PC-9 (cell line): Measurements from ENCODE around the gene OSBPL3. TPM values are rescaled to one million over a fixed set of nuclear protein-coding genes. Genes with fewer than 3 reads are reported as not detected.

Source experiments
- BruUV-seq: library from RNA; stranded (reverse); fragments of 400-500 nt; replicated peaks from 2 replicates; lab custom pipeline; 2021; lab: Mats Ljungman, UMichigan
- CTCF ChIA-PET: fragments of 300-600 bp; sonication (Branson Sonifier 250); formaldehyde crosslinking; loops from one replicate; lab custom pipeline; 2022; ENCODE audit warnings: antibody characterized with exemption; lab: Charles Lee
- POLR2A ChIA-PET: fragments of 300-600 bp; sonication (Branson Sonifier 250); formaldehyde crosslinking; loops from one replicate; lab custom pipeline; 2022; ENCODE audit warnings: antibody characterized with exemption; ENCODE audit not compliant: unreplicated experiment; lab: Charles Lee
- DNase-seq, 2 experiments: peaks; one replicate each; pipeline versions ENCODE4 v3.0.0 to v3.0.0-alpha.2; 2015 to 2022; ENCODE audit warnings: mixed read lengths in 1 of 2
- H2AFZ ChIP-seq: fragments of 200-600 bp; sonication (generic); 2 replicates; pipeline ENCODE4 v1.8.1; 2017; ENCODE audit warnings: antibody characterized with exemption
- H3F3A ChIP-seq: fragments of 200-600 bp; sonication (generic); 2 replicates; pipeline ENCODE4 v1.8.1; 2017; ENCODE audit warnings: antibody characterized with exemption, mild to moderate bottlenecking, low read depth; ENCODE audit not compliant: insufficient read depth
- H3K27ac ChIP-seq: fragments of 200-600 bp; sonication (generic); 2 replicates; pipeline ENCODE4 v1.6.1; 2016; ENCODE audit warnings: mixed run types
- H3K27me3 ChIP-seq: fragments of 200-600 bp; sonication (generic); 2 replicates; pipeline ENCODE4 v1.6.1; 2016; ENCODE audit warnings: low read depth, mixed run types; ENCODE audit not compliant: insufficient read depth
- H3K36me3 ChIP-seq: fragments of 200-600 bp; sonication (generic); 2 replicates; pipeline ENCODE4 v1.6.1; 2016; ENCODE audit warnings: low read depth, mixed run types
- H3K4me1 ChIP-seq: fragments of 200-600 bp; sonication (generic); replicated peaks from 2 replicates; pipeline ENCODE4 v1.6.1; 2016; ENCODE audit warnings: mixed run types; ENCODE audit not compliant: insufficient read depth
- H3K4me2 ChIP-seq: fragments of 200-600 bp; sonication (generic); 2 replicates; pipeline ENCODE4 v1.6.1; 2017; ENCODE audit warnings: mixed run types
- H3K4me3 ChIP-seq: fragments of 200-600 bp; sonication (generic); 2 replicates; pipeline ENCODE4 v1.6.1; 2016; ENCODE audit warnings: mixed run types
- H3K79me2 ChIP-seq: fragments of 200-600 bp; sonication (generic); 2 replicates; pipeline ENCODE4 v1.6.1; 2017; ENCODE audit warnings: low read depth, mixed run types
- H3K9me2 ChIP-seq: fragments of 200-600 bp; sonication (generic); 2 replicates; pipeline ENCODE4 v1.8.1; 2017; ENCODE audit warnings: mild to moderate bottlenecking; ENCODE audit not compliant: insufficient read depth
- H3K9me3 ChIP-seq: fragments of 200-600 bp; sonication (generic); 2 replicates; pipeline ENCODE4 v1.8.1; 2016; ENCODE audit warnings: low read depth; ENCODE audit not compliant: insufficient read depth
- H4K20me1 ChIP-seq: fragments of 200-600 bp; sonication (generic); 2 replicates; pipeline ENCODE4 v1.8.1; 2017; ENCODE audit not compliant: insufficient read depth
- EZH2 ChIP-seq: fragments of 200-600 bp; sonication (generic); IDR thresholded peaks from 2 replicates; pipeline ENCODE4 v1.8.0; 2017; ENCODE audit warnings: antibody characterized with exemption, low read depth
- intact Hi-C: fragments of 100-400 bp; cut with micrococcal nuclease; formaldehyde crosslinking; loops from one replicate; pipeline ENCODE4 v1.10.0; 2022; ENCODE audit not compliant: unreplicated experiment
- total RNA-seq: library from RNA; stranded (reverse); gene quantifications from 2 replicates; pipeline ENCODE4 v1.2.3, GENCODE V29; 2021
- TF ChIP-seq, protein P1 (sequence below): fragments of 200-600 bp; sonication (generic); conservative IDR thresholded peaks from 2 replicates; pipeline ENCODE4 v1.6.1; 2017; ENCODE audit warnings: mixed run types, antibody characterized with exemption, mild to moderate bottlenecking, moderate library complexity

The OSBPL3 gene
- total RNA-seq, 1 experiment from 2014 or later: 87.6 TPM

DNA sequence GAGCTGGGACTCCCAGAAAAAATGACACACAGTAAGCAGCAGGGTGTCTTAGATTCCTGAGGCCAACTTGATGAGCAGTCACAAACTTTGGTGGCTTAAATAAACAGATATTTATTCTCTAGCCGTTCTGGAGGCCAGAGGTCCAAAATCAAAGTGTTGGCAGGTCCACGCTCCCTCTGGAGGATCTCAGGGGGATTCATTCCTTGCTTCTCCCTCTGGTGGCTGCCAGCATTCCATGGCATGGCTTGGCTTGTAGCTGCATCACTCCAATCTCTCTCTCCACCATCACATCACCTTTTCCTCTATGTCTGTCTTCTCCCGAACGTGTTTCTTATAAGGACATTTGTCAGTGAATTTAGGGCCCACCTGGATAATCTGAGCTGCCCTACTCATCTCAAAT lies 98.4 kb downstream of the OSBPL3 start:
- Histone ChIP-seq H3K9me2 (no peaks in the 10 kb centered on the region), H3K4me2 (no peak overlapping the region), H3F3A (no peaks in the 10 kb centered on the region), H3K4me3 (no peak overlapping the region), H3K79me2 (no peaks in the 10 kb centered on the region), H3K27ac (no peak overlapping the region), H3K4me1 (0 out of 2 replicates have a peak, but pooled peaks cover 10% of the 10 kb centered on the region), H3K27me3 (no peaks in the 10 kb centered on the region), H4K20me1 (no peaks in the 10 kb centered on the region), H3K36me3 (no peaks in the 10 kb centered on the region), H3K9me3 (no peaks in the 10 kb centered on the region), H2AFZ (no peak overlapping the region)
- DNase-seq: no peak
- no peak for TF ChIP-seq EZH2
- TF ChIP-seq, protein P1, sequence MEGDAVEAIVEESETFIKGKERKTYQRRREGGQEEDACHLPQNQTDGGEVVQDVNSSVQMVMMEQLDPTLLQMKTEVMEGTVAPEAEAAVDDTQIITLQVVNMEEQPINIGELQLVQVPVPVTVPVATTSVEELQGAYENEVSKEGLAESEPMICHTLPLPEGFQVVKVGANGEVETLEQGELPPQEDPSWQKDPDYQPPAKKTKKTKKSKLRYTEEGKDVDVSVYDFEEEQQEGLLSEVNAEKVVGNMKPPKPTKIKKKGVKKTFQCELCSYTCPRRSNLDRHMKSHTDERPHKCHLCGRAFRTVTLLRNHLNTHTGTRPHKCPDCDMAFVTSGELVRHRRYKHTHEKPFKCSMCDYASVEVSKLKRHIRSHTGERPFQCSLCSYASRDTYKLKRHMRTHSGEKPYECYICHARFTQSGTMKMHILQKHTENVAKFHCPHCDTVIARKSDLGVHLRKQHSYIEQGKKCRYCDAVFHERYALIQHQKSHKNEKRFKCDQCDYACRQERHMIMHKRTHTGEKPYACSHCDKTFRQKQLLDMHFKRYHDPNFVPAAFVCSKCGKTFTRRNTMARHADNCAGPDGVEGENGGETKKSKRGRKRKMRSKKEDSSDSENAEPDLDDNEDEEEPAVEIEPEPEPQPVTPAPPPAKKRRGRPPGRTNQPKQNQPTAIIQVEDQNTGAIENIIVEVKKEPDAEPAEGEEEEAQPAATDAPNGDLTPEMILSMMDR: no peak
- intact Hi-C loops: no loop called here
- CTCF ChIA-PET: interaction anchor here (0.6 kb wide), 2 partner anchors 70 to 1167 kb away, joined by 3 to 13 read pairs; no protein-coding TSS in a partner anchor
- POLR2A ChIA-PET: no interaction called here
- BruUV-seq: no TSS peak

DNA sequence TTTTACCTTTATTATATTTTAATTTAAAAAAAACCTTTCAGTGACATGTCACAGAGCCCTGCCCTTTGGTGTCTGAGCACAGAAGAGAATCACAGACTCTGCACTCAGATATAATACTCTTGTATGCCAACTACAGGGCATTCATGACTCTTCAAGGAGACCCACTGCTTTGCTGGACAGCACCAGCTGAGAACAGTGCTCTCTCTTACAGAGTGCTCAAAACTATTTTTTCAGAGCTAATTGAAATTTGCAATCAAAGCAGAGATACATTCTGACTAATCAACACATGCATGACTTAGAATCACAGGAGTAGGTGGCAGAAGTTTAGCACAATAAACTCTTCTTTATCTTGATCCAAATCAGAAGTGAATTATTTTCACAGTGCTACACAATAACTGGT lies 99.1 kb downstream of the OSBPL3 start:
- H3K27me3 ChIP-seq: no peaks in the 10 kb centered on the region
- TF ChIP-seq, protein P1: no peak
- no peak for TF ChIP-seq EZH2
- H3K27ac ChIP-seq: no peak overlapping the region
- H3K4me2 ChIP-seq: no peak overlapping the region
- no peaks in the 10 kb centered on the region for H3K36me3 ChIP-seq
- no peaks in the 10 kb centered on the region for H3F3A ChIP-seq
- no peaks in the 10 kb centered on the region for H3K9me3 ChIP-seq
- DNase-seq: no peak
- H3K79me2 ChIP-seq: no peaks in the 10 kb centered on the region
- 0 out of 2 replicates have a peak, but pooled peaks cover 10% of the 10 kb centered on the region for H3K4me1 ChIP-seq
- intact Hi-C loops: no loop called here
- H3K9me2 ChIP-seq: no peaks in the 10 kb centered on the region
- no peaks in the 10 kb centered on the region for H4K20me1 ChIP-seq
- H3K4me3 ChIP-seq: no peak overlapping the region
- no TSS peak for BruUV-seq
- CTCF ChIA-PET: no interaction called here
- no peak overlapping the region for H2AFZ ChIP-seq
- POLR2A ChIA-PET: interaction anchor here (0.5 kb wide), 1 partner anchor 98 kb away, joined by 4 read pairs; no protein-coding TSS in a partner anchor

DNA sequence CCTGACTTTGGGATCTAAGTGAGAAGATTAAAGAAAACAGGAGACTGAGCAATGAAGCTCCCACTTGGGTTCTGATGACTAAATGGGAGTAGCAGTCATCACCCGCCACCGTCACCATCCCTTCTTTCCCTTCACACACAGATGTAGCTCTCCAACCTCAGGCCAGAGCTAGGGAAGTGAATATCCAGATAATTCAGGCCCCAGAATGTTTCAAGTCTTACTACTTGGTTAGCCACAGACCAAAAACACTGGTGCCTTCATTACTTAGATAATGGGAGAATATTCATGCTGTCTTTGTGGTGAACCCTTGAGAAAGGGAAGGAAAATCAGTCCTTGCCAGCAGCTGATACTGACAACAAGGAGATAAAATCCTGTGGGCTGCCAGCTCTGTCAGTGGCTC lies 100.7 kb downstream of the OSBPL3 start:
- no peaks in the 10 kb centered on the region for H4K20me1 ChIP-seq
- intact Hi-C loops: no loop called here
- H3F3A ChIP-seq: no peaks in the 10 kb centered on the region
- ChIA-PET POLR2A (no interaction called here), CTCF (interaction anchor here (0.6 kb wide), 1 partner anchor 63 kb away, joined by 4 read pairs; no protein-coding TSS in a partner anchor)
- no peak for TF ChIP-seq EZH2
- TF ChIP-seq, protein P1: no peak
- H3K79me2 ChIP-seq: no peaks in the 10 kb centered on the region
- H3K36me3 ChIP-seq: no peaks in the 10 kb centered on the region
- H2AFZ ChIP-seq: no peak overlapping the region
- no peak for DNase-seq
- H3K4me3 ChIP-seq: no peak overlapping the region
- no peaks in the 10 kb centered on the region for H3K9me3 ChIP-seq
- no peaks in the 10 kb centered on the region for H3K9me2 ChIP-seq
- no TSS peak for BruUV-seq
- no peaks in the 10 kb centered on the region for H3K27me3 ChIP-seq
- no peak overlapping the region for H3K4me2 ChIP-seq
- H3K4me1 ChIP-seq: 0 out of 2 replicates have a peak, but pooled peaks cover 10% of the 10 kb centered on the region
- H3K27ac ChIP-seq: no peak overlapping the region
